HepG2 (cell line): Measurements from ENCODE around the gene CABLES1.

ENCODE experiments used
- CEBPB ChIP-seq: IDR thresholded peaks from 2 replicates; pipeline ENCODE4 v1.6.1; 2011; ENCODE audit warnings: low read depth, low read length, improper control_type of control experiment, borderline replicate concordance
- FOSL1 ChIP-seq: sonication (generic); formaldehyde crosslinking; IDR thresholded peaks from 2 replicates; pipeline ENCODE4 v1.9.0; 2021; ENCODE audit warnings: missing genetic modification reagents, borderline replicate concordance
- IRX3 ChIP-seq: sonication (generic); formaldehyde crosslinking; IDR thresholded peaks from 2 replicates; pipeline ENCODE4 v1.8.1; 2023; ENCODE audit warnings: mild to moderate bottlenecking, low read depth, missing genetic modification reagents, borderline replicate concordance
- JUNB ChIP-seq: sonication (generic); formaldehyde crosslinking; IDR thresholded peaks from 2 replicates; pipeline ENCODE4 v1.8.0; 2022; ENCODE audit warnings: missing genetic modification reagents, mild to moderate bottlenecking, borderline replicate concordance
- KLF11 ChIP-seq: IDR thresholded peaks from 2 replicates; pipeline ENCODE4 v1.6.1; 2016; ENCODE audit warnings: missing compliant biosample characterization
- NCOA1 ChIP-seq: sonication (generic); formaldehyde crosslinking; IDR thresholded peaks from 2 replicates; pipeline ENCODE4 v1.9.0; 2021; ENCODE audit warnings: missing genetic modification reagents
- PAX8 ChIP-seq: sonication (generic); formaldehyde crosslinking; IDR thresholded peaks from 2 replicates; pipeline ENCODE4 v1.8.0; 2022; ENCODE audit warnings: mild to moderate bottlenecking, missing genetic modification reagents, borderline replicate concordance
- TBP ChIP-seq: sonication (generic); formaldehyde crosslinking; IDR thresholded peaks from 2 replicates; pipeline ENCODE4 v1.5.0; 2020; ENCODE audit warnings: missing genetic modification reagents
- ZMAT3 ChIP-seq: sonication (generic); formaldehyde crosslinking; conservative IDR thresholded peaks from 2 replicates; pipeline ENCODE4 v1.7.0; 2021; ENCODE audit warnings: missing genetic modification reagents
- ZNF576 ChIP-seq: sonication (generic); formaldehyde crosslinking; IDR thresholded peaks from 2 replicates; pipeline ENCODE4 v1.4.0; 2020; ENCODE audit warnings: mild to moderate bottlenecking, missing genetic modification reagents

- TF ChIP-seq IRX3 (no peak), PAX8 (no peak), FOSL1 (no peak), KLF11 (no peak), ZMAT3 (CRISPR knock-in tag) (no peak), JUNB (CRISPR knock-in tag) (no peak), CEBPB (no peak), NCOA1 (CRISPR knock-in tag) (no peak), TBP (no peak), ZNF576 (CRISPR knock-in tag) (no peak)
These were observed 13.1 kb downstream of the CABLES1 start for GRCh38 chr18:23148382-23148781.
